Stomach (tissue), 4 donors: ENCODE data around the gene AMIGO1.

ENCODE experiments used
- EP300 ChIP-seq: sonication (generic); formaldehyde crosslinking; IDR thresholded peaks from one replicate; pipeline ENCODE4 v1.6.1; 2017; ENCODE audit warnings: antibody characterized with exemption
- POLR2A ChIP-seq, 4 donors: fragments of 450-650 bp; IDR thresholded peaks; one replicate each; pipeline ENCODE4 v1.6.1; 2016; ENCODE audit warnings: antibody characterized with exemption in 4 of 4, control low read depth in 2 of 4, mild to moderate bottlenecking in 1 of 4, moderate library complexity in 1 of 4
- POLR2AphosphoS5 ChIP-seq, 3 donors: sonication (generic); formaldehyde crosslinking; IDR thresholded peaks; one replicate each; pipeline ENCODE4 v1.6.1; 2016; ENCODE audit warnings: antibody characterized with exemption in 3 of 3
- TF ChIP-seq, protein P1 (sequence below), 7 experiments: fragments of 450-650 bp in 4 of 7; fragments of 200-600 bp in 3 of 7; sonication (generic) in 3 of 7; IDR thresholded peaks; one replicate each; pipeline ENCODE4 v1.5.1; 2016 to 2019; ENCODE audit warnings: antibody characterized with exemption in 7 of 7, control low read depth in 2 of 7, mild to moderate bottlenecking in 1 of 7

DNA sequence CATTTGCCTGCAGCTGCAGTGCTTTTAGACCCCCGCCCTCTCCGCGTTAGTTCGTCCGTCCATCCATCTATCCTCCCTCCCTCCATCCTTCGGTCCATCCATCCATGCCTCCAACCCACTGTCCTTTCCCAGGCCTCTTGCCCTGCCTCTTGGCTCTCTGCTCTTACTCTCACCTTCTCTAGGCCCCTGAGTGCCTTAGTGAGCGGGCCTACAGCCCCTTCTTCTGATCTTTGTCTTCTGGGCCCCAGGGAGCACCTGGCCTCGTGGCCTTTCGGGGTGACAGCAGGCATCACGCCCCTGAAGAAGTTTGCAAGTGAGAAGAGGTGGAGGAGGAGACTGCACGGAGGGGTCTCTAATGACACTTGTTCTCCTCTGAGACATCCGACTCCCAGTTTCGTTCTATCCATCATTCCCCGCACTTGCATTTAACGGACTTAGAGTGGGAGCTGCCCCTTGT is 25.0 kb downstream of the AMIGO1 start:
- TF ChIP-seq POLR2AphosphoS5 (IDR thresholded peaks at IDR 0.05) (no peak), EP300 (no peak), POLR2A (IDR thresholded peaks at IDR 0.05) (no peak)
- TF ChIP-seq, protein P1, sequence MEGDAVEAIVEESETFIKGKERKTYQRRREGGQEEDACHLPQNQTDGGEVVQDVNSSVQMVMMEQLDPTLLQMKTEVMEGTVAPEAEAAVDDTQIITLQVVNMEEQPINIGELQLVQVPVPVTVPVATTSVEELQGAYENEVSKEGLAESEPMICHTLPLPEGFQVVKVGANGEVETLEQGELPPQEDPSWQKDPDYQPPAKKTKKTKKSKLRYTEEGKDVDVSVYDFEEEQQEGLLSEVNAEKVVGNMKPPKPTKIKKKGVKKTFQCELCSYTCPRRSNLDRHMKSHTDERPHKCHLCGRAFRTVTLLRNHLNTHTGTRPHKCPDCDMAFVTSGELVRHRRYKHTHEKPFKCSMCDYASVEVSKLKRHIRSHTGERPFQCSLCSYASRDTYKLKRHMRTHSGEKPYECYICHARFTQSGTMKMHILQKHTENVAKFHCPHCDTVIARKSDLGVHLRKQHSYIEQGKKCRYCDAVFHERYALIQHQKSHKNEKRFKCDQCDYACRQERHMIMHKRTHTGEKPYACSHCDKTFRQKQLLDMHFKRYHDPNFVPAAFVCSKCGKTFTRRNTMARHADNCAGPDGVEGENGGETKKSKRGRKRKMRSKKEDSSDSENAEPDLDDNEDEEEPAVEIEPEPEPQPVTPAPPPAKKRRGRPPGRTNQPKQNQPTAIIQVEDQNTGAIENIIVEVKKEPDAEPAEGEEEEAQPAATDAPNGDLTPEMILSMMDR (IDR thresholded peaks at IDR 0.05) = no peak
